VCaP (cell line): Measurements from ENCODE around the gene WWTR1.

Experiments used
- H3K27ac ChIP-seq: fragments of 450-650 bp; 2 replicates; pipeline ENCODE4 v1.5.1; 2017
- TF ChIP-seq, protein P1 (sequence below): fragments of 450-650 bp; conservative IDR thresholded peaks from 2 replicates; pipeline ENCODE4 v1.5.1; 2017; ENCODE audit warnings: mild to moderate bottlenecking, moderate library complexity

Gene WWTR1

GRCh38 chr3:149688122-149688757, 30.4 kb upstream of the WWTR1 start:
- TF ChIP-seq, protein P1, sequence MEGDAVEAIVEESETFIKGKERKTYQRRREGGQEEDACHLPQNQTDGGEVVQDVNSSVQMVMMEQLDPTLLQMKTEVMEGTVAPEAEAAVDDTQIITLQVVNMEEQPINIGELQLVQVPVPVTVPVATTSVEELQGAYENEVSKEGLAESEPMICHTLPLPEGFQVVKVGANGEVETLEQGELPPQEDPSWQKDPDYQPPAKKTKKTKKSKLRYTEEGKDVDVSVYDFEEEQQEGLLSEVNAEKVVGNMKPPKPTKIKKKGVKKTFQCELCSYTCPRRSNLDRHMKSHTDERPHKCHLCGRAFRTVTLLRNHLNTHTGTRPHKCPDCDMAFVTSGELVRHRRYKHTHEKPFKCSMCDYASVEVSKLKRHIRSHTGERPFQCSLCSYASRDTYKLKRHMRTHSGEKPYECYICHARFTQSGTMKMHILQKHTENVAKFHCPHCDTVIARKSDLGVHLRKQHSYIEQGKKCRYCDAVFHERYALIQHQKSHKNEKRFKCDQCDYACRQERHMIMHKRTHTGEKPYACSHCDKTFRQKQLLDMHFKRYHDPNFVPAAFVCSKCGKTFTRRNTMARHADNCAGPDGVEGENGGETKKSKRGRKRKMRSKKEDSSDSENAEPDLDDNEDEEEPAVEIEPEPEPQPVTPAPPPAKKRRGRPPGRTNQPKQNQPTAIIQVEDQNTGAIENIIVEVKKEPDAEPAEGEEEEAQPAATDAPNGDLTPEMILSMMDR = no peak
- H3K27ac ChIP-seq = no peak overlapping the region

GRCh38 chr3:149686996-149687395, 29.2 kb upstream of the WWTR1 start:
- TF ChIP-seq, protein P1 = no peak
- H3K27ac ChIP-seq = no peak overlapping the region

GRCh38 chr3:149678351-149678950, 20.6 kb upstream of the WWTR1 start:
- TF ChIP-seq, protein P1 = no peak
- H3K27ac ChIP-seq = no peak overlapping the region

DNA sequence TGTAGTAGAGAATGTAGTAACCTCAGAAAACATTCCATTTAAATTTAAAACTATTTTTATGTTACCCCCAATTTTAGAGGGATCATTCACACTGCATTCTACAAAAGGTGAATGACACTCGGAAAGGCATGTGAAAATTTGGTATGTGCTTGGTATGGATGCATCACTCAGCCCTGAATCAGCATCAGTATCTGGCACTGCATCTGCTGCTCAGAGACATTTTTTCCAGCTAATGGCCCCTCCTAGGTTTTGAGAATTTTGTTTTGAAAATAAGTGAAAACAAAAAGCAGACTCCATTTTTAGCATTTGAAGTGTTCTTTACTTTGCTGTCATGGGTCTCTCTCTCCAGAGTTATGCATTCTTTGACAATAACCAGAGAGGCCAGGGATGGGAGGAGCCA, 15.6 kb upstream of the WWTR1 start:
- H3K27ac ChIP-seq = no peak overlapping the region
- TF ChIP-seq, protein P1 = no peak

- TF ChIP-seq, protein P1 = no peak
- H3K27ac ChIP-seq = no peak overlapping the region
Measured at GRCh38 chr3:149670742-149671492, 13.1 kb upstream of the WWTR1 start.

- H3K27ac ChIP-seq = no peak overlapping the region
- TF ChIP-seq, protein P1 = no peak
Measured at GRCh38 chr3:149667576-149667975, 9.8 kb upstream of the WWTR1 start.

DNA sequence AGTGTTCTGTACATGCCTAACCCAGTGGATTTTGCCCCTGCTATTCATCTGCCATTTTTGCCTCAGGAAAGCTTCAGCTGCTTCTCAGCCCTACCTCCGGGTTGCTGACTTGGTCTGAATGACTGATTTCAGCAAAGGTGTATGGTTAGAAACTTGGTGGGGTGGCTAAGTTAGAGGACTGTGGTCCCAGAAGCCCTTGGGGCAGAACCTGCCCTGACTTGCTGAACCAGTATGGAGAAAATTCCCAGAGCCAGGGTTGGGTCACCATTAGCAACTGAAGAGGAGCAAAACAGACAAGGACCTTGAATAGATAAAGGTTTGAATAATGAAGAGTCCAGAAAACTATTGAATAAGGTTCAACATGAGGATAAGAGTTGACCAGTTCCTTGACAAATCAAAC, 6.1 kb upstream of the WWTR1 start:
- TF ChIP-seq, protein P1 = no peak
- no peak overlapping the region for H3K27ac ChIP-seq
